ENCODE results near the gene ZSCAN5B. TPM values are rescaled to one million over a fixed set of nuclear protein-coding genes. Genes with fewer than 3 reads are reported as not detected.
A peak's percentile ranks its signal among the peaks of the same experiment; 100 is the strongest.
"Not testable (repeated sequence)": the region's sequence is repeated elsewhere in the genome, so short reads cannot be mapped to it uniquely, and the experiment has no call there.

Gene ZSCAN5B
- total RNA-seq, 2 donors from 2014 or later: not detected

GRCh38 chr19:56177564-56178243 lies 19.9 kb downstream of the ZSCAN5B start:
- H3K9ac ChIP-seq (ENCODE audit: extremely low read depth, low read length, poor library complexity, severe bottlenecking): no peak overlapping the region
- H3K27me3 ChIP-seq (ENCODE audit: control insufficient read depth, insufficient read depth, low read length, poor library complexity, severe bottlenecking): no peaks in the 10 kb centered on the region
- 69 to 77% methylated on average over 3 to 11 of the region's 11 CpGs for WGBS, 2 experiments (ENCODE audit: insufficient coverage in 1 of 2, insufficient read length in 1 of 2)
- H3K4me3 Mint-ChIP-seq: no peak overlapping the region
- no peaks in the 10 kb centered on the region for H3K36me3 Mint-ChIP-seq (ENCODE audit: low read depth)
- TF ChIP-seq CTCF (conservative IDR thresholded peaks at IDR 0.05): no peak
- no peak overlapping the region for H3K27ac ChIP-seq (ENCODE audit: low read depth, low read length)
- no peaks in the 10 kb centered on the region for H3K36me3 ChIP-seq (ENCODE audit: control insufficient read depth, insufficient read depth, low read length)
- no peaks in the 10 kb centered on the region for H3K9me3 ChIP-seq (ENCODE audit: control insufficient read depth, low read length)
- no peak overlapping the region for H3K27ac Mint-ChIP-seq
- H3K4me3 ChIP-seq (ENCODE audit: low read length): no peak overlapping the region
- no peaks in the 10 kb centered on the region for H3K4me1 ChIP-seq (ENCODE audit: control insufficient read depth, insufficient read depth, low read length)
- peaks cover 31% of the 10 kb centered on the region for H3K27me3 Mint-ChIP-seq (ENCODE audit: insufficient read depth)
- H3K9me3 Mint-ChIP-seq: no peaks in the 10 kb centered on the region
- H3K4me1 Mint-ChIP-seq: peaks cover 17% of the 10 kb centered on the region
- DNase-seq: no peak

GRCh38 chr19:56176881-56177280 lies 20.7 kb downstream of the ZSCAN5B start:
- no peak overlapping the region for H3K27ac Mint-ChIP-seq
- H3K4me1 ChIP-seq (ENCODE audit: control insufficient read depth, insufficient read depth, low read length): no peaks in the 10 kb centered on the region
- 88% methylated on average over 18 of the region's 18 CpGs for WGBS, 2 experiments (ENCODE audit: insufficient coverage in 1 of 2, insufficient read length in 1 of 2)
- no peaks in the 10 kb centered on the region for H3K9me3 ChIP-seq (ENCODE audit: control insufficient read depth, low read length)
- no peak overlapping the region for H3K27ac ChIP-seq (ENCODE audit: low read depth, low read length)
- DNase-seq: no peak
- no peak overlapping the region for H3K9ac ChIP-seq (ENCODE audit: extremely low read depth, low read length, poor library complexity, severe bottlenecking)
- H3K9me3 Mint-ChIP-seq: no peaks in the 10 kb centered on the region
- H3K4me1 Mint-ChIP-seq: peaks cover 17% of the 10 kb centered on the region
- H3K27me3 ChIP-seq (ENCODE audit: control insufficient read depth, insufficient read depth, low read length, poor library complexity, severe bottlenecking): no peaks in the 10 kb centered on the region
- no peak overlapping the region for H3K4me3 Mint-ChIP-seq
- no peak overlapping the region for H3K4me3 ChIP-seq (ENCODE audit: low read length)
- peaks cover 25% of the 10 kb centered on the region for H3K27me3 Mint-ChIP-seq (ENCODE audit: insufficient read depth)
- no peaks in the 10 kb centered on the region for H3K36me3 Mint-ChIP-seq (ENCODE audit: low read depth)
- TF ChIP-seq CTCF (conservative IDR thresholded peaks at IDR 0.05): no peak
- no peaks in the 10 kb centered on the region for H3K36me3 ChIP-seq (ENCODE audit: control insufficient read depth, insufficient read depth, low read length)

- H3K4me3 Mint-ChIP-seq; H3K4me3 ChIP-seq (ENCODE audit: low read length); H3K27me3 ChIP-seq (ENCODE audit: control insufficient read depth, insufficient read depth, low read length, poor library complexity, severe bottlenecking); H3K27ac ChIP-seq (ENCODE audit: low read depth, low read length); H3K4me1 ChIP-seq (ENCODE audit: control insufficient read depth, insufficient read depth, low read length); DNase-seq; H3K36me3 ChIP-seq (ENCODE audit: control insufficient read depth, insufficient read depth, low read length); H3K9ac ChIP-seq (ENCODE audit: extremely low read depth, low read length, poor library complexity, severe bottlenecking); H3K9me3 ChIP-seq (ENCODE audit: control insufficient read depth, low read length); H3K36me3 Mint-ChIP-seq (ENCODE audit: low read depth); H3K9me3 Mint-ChIP-seq; H3K27ac Mint-ChIP-seq: not testable (repeated sequence)
- H3K4me1 Mint-ChIP-seq: peaks cover 17% of the 10 kb centered on the region
- 84% methylated on average over 9 of the region's 11 CpGs; no CpG with 5 or more reads in 1 of the 2 experiments for WGBS, 2 experiments (ENCODE audit: insufficient coverage in 1 of 2, insufficient read length in 1 of 2)
- peaks cover 22% of the 10 kb centered on the region for H3K27me3 Mint-ChIP-seq (ENCODE audit: insufficient read depth)
Observed at GRCh38 chr19:56176310-56176709, 21.3 kb downstream of the ZSCAN5B start.

GRCh38 chr19:56175861-56176307 lies 21.7 kb downstream of the ZSCAN5B start, which contains the start of gene GALP:
GALP (plus strand) TSS chr19:56176008; CDS start chr19:56177109, 1,101 bp downstream.
- H3K4me1 ChIP-seq (ENCODE audit: control insufficient read depth, insufficient read depth, low read length); DNase-seq; H3K4me3 Mint-ChIP-seq; H3K27ac Mint-ChIP-seq; H3K36me3 ChIP-seq (ENCODE audit: control insufficient read depth, insufficient read depth, low read length); H3K36me3 Mint-ChIP-seq (ENCODE audit: low read depth); H3K9ac ChIP-seq (ENCODE audit: extremely low read depth, low read length, poor library complexity, severe bottlenecking); H3K27me3 ChIP-seq (ENCODE audit: control insufficient read depth, insufficient read depth, low read length, poor library complexity, severe bottlenecking); H3K9me3 ChIP-seq (ENCODE audit: control insufficient read depth, low read length); H3K9me3 Mint-ChIP-seq; H3K4me3 ChIP-seq (ENCODE audit: low read length): not testable (repeated sequence)
- WGBS, 2 experiments (ENCODE audit: insufficient coverage in 1 of 2, insufficient read length in 1 of 2): 44 to 67% methylated on average over 11 to 15 of the region's 15 CpGs
- H3K27ac ChIP-seq (ENCODE audit: low read depth, low read length): peak within 1 kb of the TSS; percentile 2
- H3K27me3 Mint-ChIP-seq (ENCODE audit: insufficient read depth): peaks cover 22% of the 10 kb centered on the region
- H3K4me1 Mint-ChIP-seq: peaks cover 17% of the 10 kb centered on the region

All from endodermal cell (in vitro differentiated cells).